ENCODE data around the gene WDFY4. TPM values are rescaled to one million over a fixed set of nuclear protein-coding genes. Genes with fewer than 3 reads are reported as not detected.

WDFY4 gene

GRCh38 chr10:49025347-49025983 lies 340.8 kb downstream of the WDFY4 start:
- Histone ChIP-seq H3K27ac (ENCODE audit: low read length, poor library complexity, severe bottlenecking) (no peak overlapping the region), H3K9me3 (ENCODE audit: control insufficient read depth, low read length) (peaks cover 5% of the 10 kb centered on the region), H3K14ac (ENCODE audit: low read length in 2 of 2) (no peak overlapping the region), H3K79me1 (replicated peaks; ENCODE audit: low read length, poor library complexity, severe bottlenecking) (no peaks in the 10 kb centered on the region), H4K91ac (ENCODE audit: low read length) (no peak overlapping the region), H4K8ac (ENCODE audit: low read length) (no peak overlapping the region), H3K23ac (ENCODE audit: low read length in 2 of 2) (no peak overlapping the region), H2AK5ac (ENCODE audit: low read length, severe bottlenecking) (no peak overlapping the region), H3K4ac (ENCODE audit: low read depth in 1 of 2, low read length in 2 of 2) (no peak overlapping the region), H3K9ac (ENCODE audit: low read length) (no peak overlapping the region), H2BK120ac (ENCODE audit: low read depth, low read length) (no peak overlapping the region), H3K4me3 (ENCODE audit: insufficient read depth in 1 of 2, low read depth in 1 of 2, low read length in 2 of 2) (no peak overlapping the region), H2AFZ (ENCODE audit: low read depth, low read length) (no peak overlapping the region), H2BK15ac (ENCODE audit: low read depth, poor library complexity, severe bottlenecking) (no peak overlapping the region), H3K4me2 (ENCODE audit: low read length, poor library complexity, severe bottlenecking) (no peak overlapping the region), H3K18ac (ENCODE audit: low read depth in 1 of 2, low read length in 2 of 2) (no peak overlapping the region), H3K27me3 (ENCODE audit: control insufficient read depth in 1 of 2, insufficient read depth in 1 of 2, low read length in 2 of 2) (no peaks in the 10 kb centered on the region), H3K36me3 (ENCODE audit: control insufficient read depth in 1 of 2, insufficient read depth in 2 of 2, low read depth in 1 of 2, low read length in 2 of 2) (peaks cover 0 to 36% of the 10 kb centered on the region in 2 experiments), H2BK5ac (ENCODE audit: low read depth, low read length, poor library complexity, severe bottlenecking) (no peak overlapping the region), H2BK12ac (ENCODE audit: low read length in 2 of 2) (no peak overlapping the region), H3K4me1 (ENCODE audit: control insufficient read depth, insufficient read depth, low read depth, low read length) (no peaks in the 10 kb centered on the region)
- 81% methylated on average over 7 of the region's 7 CpGs for WGBS
- no peak for DNase-seq

GRCh38 chr10:49028639-49029038 lies 344.0 kb downstream of the WDFY4 start:
- WGBS: 75% methylated on average over 1 of the region's 2 CpGs
- H4K91ac ChIP-seq (ENCODE audit: low read length): no peak overlapping the region
- no peak overlapping the region for H4K8ac ChIP-seq (ENCODE audit: low read length)
- H3K18ac ChIP-seq (ENCODE audit: low read depth in 1 of 2, low read length in 2 of 2): no peak overlapping the region
- H3K4me2 ChIP-seq (ENCODE audit: low read length, poor library complexity, severe bottlenecking): no peak overlapping the region
- H2AFZ ChIP-seq (ENCODE audit: low read depth, low read length): no peak overlapping the region
- H3K4me1 ChIP-seq (ENCODE audit: control insufficient read depth, insufficient read depth, low read depth, low read length): no peaks in the 10 kb centered on the region
- peaks cover 0 to 41% of the 10 kb centered on the region in 2 experiments for H3K36me3 ChIP-seq (ENCODE audit: control insufficient read depth in 1 of 2, insufficient read depth in 2 of 2, low read depth in 1 of 2, low read length in 2 of 2)
- H3K27me3 ChIP-seq (ENCODE audit: control insufficient read depth in 1 of 2, insufficient read depth in 1 of 2, low read length in 2 of 2): no peaks in the 10 kb centered on the region
- no peak overlapping the region for H2BK5ac ChIP-seq (ENCODE audit: low read depth, low read length, poor library complexity, severe bottlenecking)
- no peak overlapping the region for H3K27ac ChIP-seq (ENCODE audit: low read length, poor library complexity, severe bottlenecking)
- no peak overlapping the region for H3K14ac ChIP-seq (ENCODE audit: low read length in 2 of 2)
- H3K4ac ChIP-seq (ENCODE audit: low read depth in 1 of 2, low read length in 2 of 2): no peak overlapping the region
- H2BK15ac ChIP-seq (ENCODE audit: low read depth, poor library complexity, severe bottlenecking): no peak overlapping the region
- no peak overlapping the region for H2BK12ac ChIP-seq (ENCODE audit: low read length in 2 of 2)
- no peak overlapping the region for H2AK5ac ChIP-seq (ENCODE audit: low read length, severe bottlenecking)
- no peak overlapping the region for H3K23ac ChIP-seq (ENCODE audit: low read length in 2 of 2)
- no peak overlapping the region for H3K4me3 ChIP-seq (ENCODE audit: insufficient read depth in 1 of 2, low read depth in 1 of 2, low read length in 2 of 2)
- no peak for DNase-seq
- no peaks in the 10 kb centered on the region for H3K9me3 ChIP-seq (ENCODE audit: control insufficient read depth, low read length)
- no peak overlapping the region for H2BK120ac ChIP-seq (ENCODE audit: low read depth, low read length)
- no peak overlapping the region for H3K9ac ChIP-seq (ENCODE audit: low read length)
- no peaks in the 10 kb centered on the region for H3K79me1 ChIP-seq (replicated peaks; ENCODE audit: low read length, poor library complexity, severe bottlenecking)

GRCh38 chr10:49029666-49030065 lies 345.0 kb downstream of the WDFY4 start:
- no peak overlapping the region for H2BK15ac ChIP-seq (ENCODE audit: low read depth, poor library complexity, severe bottlenecking)
- H2BK120ac ChIP-seq (ENCODE audit: low read depth, low read length): no peak overlapping the region
- H3K23ac ChIP-seq (ENCODE audit: low read length in 2 of 2): no peak overlapping the region
- peaks cover 0 to 41% of the 10 kb centered on the region in 2 experiments for H3K36me3 ChIP-seq (ENCODE audit: control insufficient read depth in 1 of 2, insufficient read depth in 2 of 2, low read depth in 1 of 2, low read length in 2 of 2)
- H3K4me2 ChIP-seq (ENCODE audit: low read length, poor library complexity, severe bottlenecking): no peak overlapping the region
- H2AK5ac ChIP-seq (ENCODE audit: low read length, severe bottlenecking): no peak overlapping the region
- H2BK12ac ChIP-seq (ENCODE audit: low read length in 2 of 2): no peak overlapping the region
- H4K8ac ChIP-seq (ENCODE audit: low read length): no peak overlapping the region
- H3K9ac ChIP-seq (ENCODE audit: low read length): no peak overlapping the region
- 63% methylated on average over 1 of the region's 1 CpG for WGBS
- H3K4me1 ChIP-seq (ENCODE audit: control insufficient read depth, insufficient read depth, low read depth, low read length): no peaks in the 10 kb centered on the region
- H3K27ac ChIP-seq (ENCODE audit: low read length, poor library complexity, severe bottlenecking): no peak overlapping the region
- no peak overlapping the region for H3K4me3 ChIP-seq (ENCODE audit: insufficient read depth in 1 of 2, low read depth in 1 of 2, low read length in 2 of 2)
- H3K9me3 ChIP-seq (ENCODE audit: control insufficient read depth, low read length): no peaks in the 10 kb centered on the region
- H3K27me3 ChIP-seq (ENCODE audit: control insufficient read depth in 1 of 2, insufficient read depth in 1 of 2, low read length in 2 of 2): no peaks in the 10 kb centered on the region
- H3K79me1 ChIP-seq (replicated peaks; ENCODE audit: low read length, poor library complexity, severe bottlenecking): no peaks in the 10 kb centered on the region
- no peak overlapping the region for H3K4ac ChIP-seq (ENCODE audit: low read depth in 1 of 2, low read length in 2 of 2)
- H3K14ac ChIP-seq (ENCODE audit: low read length in 2 of 2): no peak overlapping the region
- no peak overlapping the region for H4K91ac ChIP-seq (ENCODE audit: low read length)
- no peak overlapping the region for H2AFZ ChIP-seq (ENCODE audit: low read depth, low read length)
- no peak overlapping the region for H2BK5ac ChIP-seq (ENCODE audit: low read depth, low read length, poor library complexity, severe bottlenecking)
- DNase-seq: no peak
- H3K18ac ChIP-seq (ENCODE audit: low read depth in 1 of 2, low read length in 2 of 2): no peak overlapping the region

Small RNAs within 50 kb of the gene (small RNA-seq; reads per million reads assigned to genes)
- not detected for gene MIR4294 (ENCODE audit: low read depth)
